Measurements from ENCODE around the gene SPRR5. TPM values are rescaled to one million over a fixed set of nuclear protein-coding genes. Genes with fewer than 3 reads are reported as not detected.
A peak's percentile ranks its signal among the peaks of the same experiment; 100 is the strongest.

The SPRR5 gene
- total RNA-seq, 1 donor from 2014 or later = not detected

DNA sequence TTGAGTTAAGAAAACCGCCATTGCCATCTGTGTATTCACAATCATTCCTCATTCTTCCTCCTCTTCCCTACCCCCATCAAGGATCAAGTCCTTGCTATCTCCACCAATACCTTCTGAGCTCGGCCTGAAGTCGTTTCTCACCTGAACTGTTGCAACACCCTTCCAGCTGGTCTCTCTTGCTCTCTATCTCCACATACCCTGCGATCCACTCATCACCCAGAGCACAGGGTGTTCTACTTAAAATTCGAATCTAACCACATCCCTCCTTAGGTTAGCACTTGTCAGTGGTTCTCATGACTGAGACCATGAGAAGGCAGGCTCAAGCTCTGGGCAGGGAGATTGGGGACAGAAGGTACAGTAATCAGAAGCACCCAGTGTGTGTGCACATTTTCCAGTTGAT lies 34.1 kb upstream of the SPRR5 start:
- H3K27ac ChIP-seq = no peak overlapping the region
- no peaks in the 10 kb centered on the region for H3K27me3 ChIP-seq
- no peaks in the 10 kb centered on the region for H3K9me3 ChIP-seq
- H3K4me3 ChIP-seq = no peak overlapping the region
- peaks cover 2% of the 10 kb centered on the region for H3K4me1 ChIP-seq
- intact Hi-C loops (cut with DNase I) = no loop called here
- TF ChIP-seq POLR2A (IDR thresholded peaks at IDR 0.05) = no peak
- TF ChIP-seq, protein P1, sequence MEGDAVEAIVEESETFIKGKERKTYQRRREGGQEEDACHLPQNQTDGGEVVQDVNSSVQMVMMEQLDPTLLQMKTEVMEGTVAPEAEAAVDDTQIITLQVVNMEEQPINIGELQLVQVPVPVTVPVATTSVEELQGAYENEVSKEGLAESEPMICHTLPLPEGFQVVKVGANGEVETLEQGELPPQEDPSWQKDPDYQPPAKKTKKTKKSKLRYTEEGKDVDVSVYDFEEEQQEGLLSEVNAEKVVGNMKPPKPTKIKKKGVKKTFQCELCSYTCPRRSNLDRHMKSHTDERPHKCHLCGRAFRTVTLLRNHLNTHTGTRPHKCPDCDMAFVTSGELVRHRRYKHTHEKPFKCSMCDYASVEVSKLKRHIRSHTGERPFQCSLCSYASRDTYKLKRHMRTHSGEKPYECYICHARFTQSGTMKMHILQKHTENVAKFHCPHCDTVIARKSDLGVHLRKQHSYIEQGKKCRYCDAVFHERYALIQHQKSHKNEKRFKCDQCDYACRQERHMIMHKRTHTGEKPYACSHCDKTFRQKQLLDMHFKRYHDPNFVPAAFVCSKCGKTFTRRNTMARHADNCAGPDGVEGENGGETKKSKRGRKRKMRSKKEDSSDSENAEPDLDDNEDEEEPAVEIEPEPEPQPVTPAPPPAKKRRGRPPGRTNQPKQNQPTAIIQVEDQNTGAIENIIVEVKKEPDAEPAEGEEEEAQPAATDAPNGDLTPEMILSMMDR (IDR thresholded peaks at IDR 0.05) = no peak
- TF ChIP-seq POLR2AphosphoS5 (IDR thresholded peaks at IDR 0.05; ENCODE audit: insufficient read depth in 1 of 2, low read depth in 1 of 2) = no peak
- H3K36me3 ChIP-seq = no peaks in the 10 kb centered on the region
- no peak for DNase-seq (ENCODE audit: extremely low spot score in 2 of 2)

DNA sequence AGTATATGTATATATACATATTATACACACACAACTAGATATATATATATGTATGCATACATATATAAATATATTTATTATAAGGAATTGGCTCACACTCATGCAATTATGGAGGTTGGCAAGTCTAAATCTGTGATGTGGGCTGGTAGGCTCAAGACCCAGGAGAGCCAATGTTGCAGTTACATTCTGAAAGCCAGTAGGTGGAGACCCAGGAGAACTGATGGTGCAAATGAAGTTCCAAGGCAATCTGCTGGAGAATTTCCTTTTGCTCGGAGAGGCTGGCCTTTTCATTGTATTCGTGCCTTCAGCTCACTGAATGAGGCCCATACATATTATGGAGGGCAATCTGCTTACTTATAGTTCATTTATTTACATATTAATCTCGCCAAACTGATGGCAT lies 29.2 kb upstream of the SPRR5 start:
- no peak for TF ChIP-seq POLR2AphosphoS5 (IDR thresholded peaks at IDR 0.05; ENCODE audit: insufficient read depth in 1 of 2, low read depth in 1 of 2)
- no peak for TF ChIP-seq POLR2A (IDR thresholded peaks at IDR 0.05)
- TF ChIP-seq, protein P1 (IDR thresholded peaks at IDR 0.05) = no peak
- Histone ChIP-seq H3K27me3 (no peaks in the 10 kb centered on the region), H3K4me1 (no peaks in the 10 kb centered on the region), H3K27ac (no peak overlapping the region), H3K36me3 (no peaks in the 10 kb centered on the region), H3K9me3 (no peaks in the 10 kb centered on the region), H3K4me3 (no peak overlapping the region)
- DNase-seq (ENCODE audit: extremely low spot score in 2 of 2) = no peak
- intact Hi-C loops (cut with DNase I) = no loop called here

DNA sequence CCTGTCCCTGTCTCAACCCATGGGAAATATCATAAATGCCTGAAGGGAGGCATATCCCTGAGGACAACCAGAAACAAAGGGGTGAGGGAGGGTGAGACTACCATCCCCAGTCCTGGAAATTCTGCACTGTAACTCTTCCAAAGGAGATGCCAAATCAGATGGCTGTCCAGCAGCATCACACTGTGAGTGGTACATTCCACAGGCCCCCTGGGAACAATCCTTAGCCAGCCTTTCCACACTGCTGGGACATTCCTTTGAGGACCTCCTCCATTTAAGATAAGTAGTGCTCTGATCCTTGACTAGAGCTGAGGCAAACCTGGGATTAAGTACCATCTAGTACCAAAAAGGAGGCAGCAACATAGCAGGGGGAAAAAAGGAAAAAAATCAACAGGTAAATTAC lies 27.9 kb upstream of the SPRR5 start:
- no peak for DNase-seq (ENCODE audit: extremely low spot score in 2 of 2)
- TF ChIP-seq POLR2AphosphoS5 (IDR thresholded peaks at IDR 0.05; ENCODE audit: insufficient read depth in 1 of 2, low read depth in 1 of 2) (no peak), POLR2A (IDR thresholded peaks at IDR 0.05) (no peak)
- TF ChIP-seq, protein P1 (IDR thresholded peaks at IDR 0.05) = no peak
- Histone ChIP-seq H3K27ac (no peak overlapping the region), H3K36me3 (no peaks in the 10 kb centered on the region), H3K4me1 (no peaks in the 10 kb centered on the region), H3K27me3 (no peaks in the 10 kb centered on the region), H3K9me3 (no peaks in the 10 kb centered on the region), H3K4me3 (no peak overlapping the region)
- intact Hi-C loops (cut with DNase I) = no loop called here

DNA sequence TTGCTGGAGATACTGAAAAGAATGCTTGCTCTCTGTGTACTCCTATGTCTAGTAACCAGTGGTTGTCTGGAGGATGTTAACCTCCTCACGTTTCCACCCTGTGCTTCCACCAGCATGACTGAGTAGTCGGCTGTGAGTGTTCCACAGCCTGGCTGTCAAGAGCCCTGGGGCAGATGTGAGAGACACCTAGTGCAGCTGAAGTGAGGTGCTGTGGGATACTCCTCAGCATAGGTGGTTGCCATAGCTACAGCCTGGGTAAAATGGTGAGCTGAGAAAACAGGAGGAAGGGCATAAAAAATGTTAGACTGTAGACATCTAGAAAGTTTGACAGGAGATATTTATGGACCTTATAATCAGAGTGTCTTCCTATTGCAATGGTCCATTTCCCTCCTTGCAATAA lies 22.8 kb upstream of the SPRR5 start:
- H3K36me3 ChIP-seq = no peaks in the 10 kb centered on the region
- TF ChIP-seq POLR2AphosphoS5 (IDR thresholded peaks at IDR 0.05; ENCODE audit: insufficient read depth in 1 of 2, low read depth in 1 of 2) (no peak), POLR2A (IDR thresholded peaks at IDR 0.05) (no peak)
- TF ChIP-seq, protein P1 (IDR thresholded peaks at IDR 0.05) = no peak
- intact Hi-C loops (cut with DNase I) = no loop called here
- H3K4me3 ChIP-seq = no peak overlapping the region
- no peak for DNase-seq (ENCODE audit: extremely low spot score in 2 of 2)
- H3K4me1 ChIP-seq = no peaks in the 10 kb centered on the region
- H3K27me3 ChIP-seq = no peaks in the 10 kb centered on the region
- no peak overlapping the region for H3K27ac ChIP-seq
- H3K9me3 ChIP-seq = no peaks in the 10 kb centered on the region

DNA sequence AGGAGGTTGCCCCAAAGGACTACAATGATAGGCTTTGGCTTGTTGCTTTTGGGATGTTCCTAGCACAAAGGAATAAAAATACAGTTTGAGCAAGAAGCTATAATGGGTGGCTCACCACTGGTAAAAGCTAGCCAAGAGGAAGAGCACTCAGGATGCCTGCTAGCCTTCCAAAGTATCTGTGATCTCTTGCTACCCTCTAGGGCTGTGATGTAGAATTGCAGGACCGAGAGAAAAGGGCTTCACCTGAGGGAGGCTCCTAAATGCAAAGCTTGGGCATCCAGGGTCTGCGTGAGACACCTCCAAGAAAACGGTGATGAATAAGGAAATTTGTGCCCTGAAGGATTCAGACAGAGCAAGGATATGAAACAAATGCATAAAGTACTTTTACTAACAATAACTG lies 20.9 kb upstream of the SPRR5 start:
- Histone ChIP-seq H3K27ac (no peak overlapping the region), H3K4me3 (no peak overlapping the region), H3K27me3 (no peaks in the 10 kb centered on the region), H3K9me3 (no peaks in the 10 kb centered on the region), H3K4me1 (no peaks in the 10 kb centered on the region), H3K36me3 (no peaks in the 10 kb centered on the region)
- DNase-seq (ENCODE audit: extremely low spot score in 2 of 2) = no peak
- intact Hi-C loops (cut with DNase I) = no loop called here
- TF ChIP-seq POLR2A (IDR thresholded peaks at IDR 0.05) = no peak
- TF ChIP-seq, protein P1 (IDR thresholded peaks at IDR 0.05) = peak in 1 of 3 experiments; percentile 9

Data from vagina (tissue), 2 donors.